Activated naive CD4-positive, alpha-beta T cell treated with anti-CD3 and anti-CD28 coated beads, Interleukin-2, amount 50 U/mL, for 24 hours (primary cell): ENCODE results near the gene CLDN12.

Experiments used
- H3K27ac Mint-ChIP-seq: one replicate; pipeline ENCODE4 v1.8.0; 2021; ENCODE audit warnings: mild to moderate bottlenecking, mixed read lengths
- H3K27me3 Mint-ChIP-seq: one replicate; pipeline ENCODE4 v1.8.0; 2021; ENCODE audit warnings: mixed read lengths
- H3K36me3 Mint-ChIP-seq: one replicate; pipeline ENCODE4 v1.8.0; 2021; ENCODE audit warnings: mixed read lengths
- H3K4me1 Mint-ChIP-seq: one replicate; pipeline ENCODE4 v1.8.0; 2021; ENCODE audit warnings: mixed read lengths
- H3K4me3 Mint-ChIP-seq: one replicate; pipeline ENCODE4 v1.8.0; 2021; ENCODE audit warnings: mild to moderate bottlenecking, mixed read lengths
- H3K9me3 Mint-ChIP-seq: one replicate; pipeline ENCODE4 v1.8.0; 2021; ENCODE audit warnings: mixed read lengths

Gene CLDN12

GRCh38 chr7:90412458-90413184, 9.4 kb downstream of the CLDN12 start:
- Mint-ChIP-seq H3K4me1 (no peaks in the 10 kb centered on the region), H3K27ac (no peak overlapping the region)

GRCh38 chr7:90413185-90413528, 9.9 kb downstream of the CLDN12 start:
- H3K27ac Mint-ChIP-seq: no peak overlapping the region
- no peaks in the 10 kb centered on the region for H3K4me1 Mint-ChIP-seq
- H3K4me3 Mint-ChIP-seq: no peak overlapping the region
- peaks cover 2% of the 10 kb centered on the region for H3K27me3 Mint-ChIP-seq
- no peaks in the 10 kb centered on the region for H3K9me3 Mint-ChIP-seq
- H3K36me3 Mint-ChIP-seq: no peaks in the 10 kb centered on the region

More at GRCh38 chr7:90412458-90413184, 9.4 kb downstream of the CLDN12 start:
- Mint-ChIP-seq H3K36me3 (no peaks in the 10 kb centered on the region), H3K27me3 (peaks cover 2% of the 10 kb centered on the region), H3K4me3 (no peak overlapping the region), H3K9me3 (no peaks in the 10 kb centered on the region)

- Mint-ChIP-seq H3K4me1 (peaks cover 10% of the 10 kb centered on the region), H3K27me3 (no peaks in the 10 kb centered on the region), H3K27ac (no peak overlapping the region)
These were observed 18.4 kb downstream of the CLDN12 start for GRCh38 chr7:90421651-90422050.

GRCh38 chr7:90424720-90425119, 21.5 kb downstream of the CLDN12 start:
- Mint-ChIP-seq H3K4me3 (no peak overlapping the region), H3K36me3 (no peaks in the 10 kb centered on the region), H3K27me3 (peaks cover 1% of the 10 kb centered on the region), H3K9me3 (no peaks in the 10 kb centered on the region), H3K4me1 (peaks cover 10% of the 10 kb centered on the region), H3K27ac (no peak overlapping the region)

More at GRCh38 chr7:90421651-90422050, 18.4 kb downstream of the CLDN12 start:
- no peak overlapping the region for H3K4me3 Mint-ChIP-seq
- no peaks in the 10 kb centered on the region for H3K9me3 Mint-ChIP-seq
- no peaks in the 10 kb centered on the region for H3K36me3 Mint-ChIP-seq

GRCh38 chr7:90425376-90425775, 22.1 kb downstream of the CLDN12 start:
- peaks cover 4% of the 10 kb centered on the region for H3K27me3 Mint-ChIP-seq
- H3K9me3 Mint-ChIP-seq: no peaks in the 10 kb centered on the region
- peaks cover 10% of the 10 kb centered on the region for H3K4me1 Mint-ChIP-seq
- no peaks in the 10 kb centered on the region for H3K36me3 Mint-ChIP-seq
- no peak overlapping the region for H3K27ac Mint-ChIP-seq
- H3K4me3 Mint-ChIP-seq: no peak overlapping the region

GRCh38 chr7:90430614-90431460, 27.6 kb downstream of the CLDN12 start:
- H3K27ac Mint-ChIP-seq: no peak overlapping the region

GRCh38 chr7:90432752-90433151, 29.5 kb downstream of the CLDN12 start:
- Mint-ChIP-seq H3K27me3 (peaks cover 18% of the 10 kb centered on the region), H3K4me3 (no peak overlapping the region), H3K4me1 (no peaks in the 10 kb centered on the region), H3K36me3 (peaks cover 4% of the 10 kb centered on the region), H3K9me3 (no peaks in the 10 kb centered on the region), H3K27ac (no peak overlapping the region)

More at GRCh38 chr7:90430614-90431460, 27.6 kb downstream of the CLDN12 start:
- H3K4me1 Mint-ChIP-seq: no peaks in the 10 kb centered on the region
- peaks cover 16% of the 10 kb centered on the region for H3K27me3 Mint-ChIP-seq
- H3K9me3 Mint-ChIP-seq: no peaks in the 10 kb centered on the region
- H3K36me3 Mint-ChIP-seq: peaks cover 4% of the 10 kb centered on the region
- H3K4me3 Mint-ChIP-seq: no peak overlapping the region

GRCh38 chr7:90433221-90433620, 30.0 kb downstream of the CLDN12 start:
- Mint-ChIP-seq H3K27me3 (peaks cover 18% of the 10 kb centered on the region), H3K9me3 (no peaks in the 10 kb centered on the region), H3K36me3 (peaks cover 4% of the 10 kb centered on the region), H3K4me1 (no peaks in the 10 kb centered on the region), H3K4me3 (no peak overlapping the region), H3K27ac (no peak overlapping the region)

GRCh38 chr7:90445633-90446032, 42.4 kb downstream of the CLDN12 start:
- H3K9me3 Mint-ChIP-seq: no peaks in the 10 kb centered on the region
- no peaks in the 10 kb centered on the region for H3K36me3 Mint-ChIP-seq
- peaks cover 4% of the 10 kb centered on the region for H3K27me3 Mint-ChIP-seq
- no peak overlapping the region for H3K27ac Mint-ChIP-seq
- no peaks in the 10 kb centered on the region for H3K4me1 Mint-ChIP-seq
- H3K4me3 Mint-ChIP-seq: no peak overlapping the region

- H3K27me3 Mint-ChIP-seq: peaks cover 4% of the 10 kb centered on the region
- H3K4me1 Mint-ChIP-seq: no peaks in the 10 kb centered on the region
- no peak overlapping the region for H3K4me3 Mint-ChIP-seq
- H3K9me3 Mint-ChIP-seq: no peaks in the 10 kb centered on the region
- no peak overlapping the region for H3K27ac Mint-ChIP-seq
- no peaks in the 10 kb centered on the region for H3K36me3 Mint-ChIP-seq
These were observed 43.1 kb downstream of the CLDN12 start for GRCh38 chr7:90446137-90446899.

GRCh38 chr7:90453259-90453891, 50.1 kb downstream of the CLDN12 start:
- Mint-ChIP-seq H3K27me3 (peaks cover 5% of the 10 kb centered on the region), H3K36me3 (no peaks in the 10 kb centered on the region), H3K27ac (no peak overlapping the region), H3K4me1 (peaks cover 7% of the 10 kb centered on the region), H3K4me3 (no peak overlapping the region), H3K9me3 (no peaks in the 10 kb centered on the region)

- Mint-ChIP-seq H3K27ac (no peak overlapping the region), H3K9me3 (no peaks in the 10 kb centered on the region)
These were observed 50.7 kb downstream of the CLDN12 start for GRCh38 chr7:90453931-90454330.

GRCh38 chr7:90455163-90456030, 52.1 kb downstream of the CLDN12 start:
- H3K9me3 Mint-ChIP-seq: no peaks in the 10 kb centered on the region
- no peak overlapping the region for H3K4me3 Mint-ChIP-seq
- H3K36me3 Mint-ChIP-seq: no peaks in the 10 kb centered on the region

More at GRCh38 chr7:90453931-90454330, 50.7 kb downstream of the CLDN12 start:
- Mint-ChIP-seq H3K36me3 (no peaks in the 10 kb centered on the region), H3K4me3 (no peak overlapping the region), H3K4me1 (peaks cover 7% of the 10 kb centered on the region), H3K27me3 (peaks cover 5% of the 10 kb centered on the region)

GRCh38 chr7:90458104-90458503, 54.8 kb downstream of the CLDN12 start:
- Mint-ChIP-seq H3K36me3 (no peaks in the 10 kb centered on the region), H3K4me3 (no peak overlapping the region), H3K9me3 (peaks cover under 1% of the 10 kb centered on the region), H3K27ac (no peak overlapping the region), H3K27me3 (peaks cover 5% of the 10 kb centered on the region), H3K4me1 (peaks cover 11% of the 10 kb centered on the region)

More at GRCh38 chr7:90455163-90456030, 52.1 kb downstream of the CLDN12 start:
- peaks cover 7% of the 10 kb centered on the region for H3K4me1 Mint-ChIP-seq
- no peak overlapping the region for H3K27ac Mint-ChIP-seq
- H3K27me3 Mint-ChIP-seq: peaks cover 5% of the 10 kb centered on the region
